H9 (cell line): ENCODE results near the gene VPS18. TPM values are rescaled to one million over a fixed set of nuclear protein-coding genes. Genes with fewer than 3 reads are reported as not detected.
A peak's percentile ranks its signal among the peaks of the same experiment; 100 is the strongest.

Experiments
- DNase-seq: peaks from one replicate; pipeline ENCODE4 v3.0.0-alpha.2; 2017
- H2AFZ ChIP-seq: one replicate; pipeline ENCODE4 v1.6.1; 2013; ENCODE audit warnings: mild to moderate bottlenecking, low read length, control low read depth, moderate library complexity
- H2AK5ac ChIP-seq: 2 replicates; pipeline ENCODE4 v1.6.1; 2013; ENCODE audit warnings: low read length, control low read depth, mixed read lengths; ENCODE audit not compliant: insufficient read length
- H2BK120ac ChIP-seq: one replicate; pipeline ENCODE4 v1.6.1; 2013; ENCODE audit warnings: low read depth, mild to moderate bottlenecking, low read length, control low read depth, inconsistent platforms; ENCODE audit not compliant: poor library complexity, severe bottlenecking
- H2BK12ac ChIP-seq: 2 replicates; pipeline ENCODE4 v1.6.1; 2013; ENCODE audit warnings: low read length, control low read depth, mixed read lengths, low read depth; ENCODE audit not compliant: insufficient read length
- H2BK15ac ChIP-seq: 2 replicates; pipeline ENCODE4 v1.6.1; 2013; ENCODE audit warnings: low read depth, low read length, control low read depth
- H2BK20ac ChIP-seq: one replicate; pipeline ENCODE4 v1.6.1; 2013; ENCODE audit warnings: low read depth, mild to moderate bottlenecking, low read length, control low read depth, inconsistent platforms; ENCODE audit not compliant: poor library complexity, severe bottlenecking
- H2BK5ac ChIP-seq: 2 replicates; pipeline ENCODE4 v1.6.1; 2013; ENCODE audit warnings: low read length, control low read depth, mixed read lengths; ENCODE audit not compliant: insufficient read length
- H3K14ac ChIP-seq: 2 replicates; pipeline ENCODE4 v1.6.1; 2013; ENCODE audit warnings: low read length, control low read depth; ENCODE audit not compliant: insufficient read depth
- H3K18ac ChIP-seq: 2 replicates; pipeline ENCODE4 v1.6.1; 2013; ENCODE audit warnings: low read depth, mild to moderate bottlenecking, mixed read lengths, low read length, control low read depth; ENCODE audit not compliant: insufficient read length
- H3K23ac ChIP-seq: 2 replicates; pipeline ENCODE4 v1.6.1; 2013; ENCODE audit warnings: low read length, control low read depth, mixed read lengths, low read depth; ENCODE audit not compliant: insufficient read length
- H3K23me2 ChIP-seq: 2 replicates; pipeline ENCODE4 v1.6.1; 2013; ENCODE audit warnings: low read depth, mild to moderate bottlenecking, mixed read lengths, low read length, control low read depth; ENCODE audit not compliant: insufficient read length, poor library complexity, severe bottlenecking
- H3K27ac ChIP-seq: 2 replicates; pipeline ENCODE4 v1.5.1; 2013; ENCODE audit warnings: low read length, control low read depth, mixed read lengths, low read depth; ENCODE audit not compliant: insufficient read length
- H3K27me3 ChIP-seq: 2 replicates; pipeline ENCODE4 v1.6.1; 2013; ENCODE audit warnings: low read length, control low read depth, inconsistent platforms; ENCODE audit not compliant: insufficient read depth
- H3K4ac ChIP-seq: 2 replicates; pipeline ENCODE4 v1.6.1; 2013; ENCODE audit warnings: low read depth, mild to moderate bottlenecking, control low read depth, inconsistent platforms, low read length, moderate library complexity
- H3K4me1 ChIP-seq: 2 replicates; pipeline ENCODE4 v1.6.1; 2013; ENCODE audit warnings: low read length, control low read depth, inconsistent platforms; ENCODE audit not compliant: insufficient read depth
- H3K4me2 ChIP-seq: 2 replicates; pipeline ENCODE4 v1.6.1; 2013; ENCODE audit warnings: low read length, control low read depth, mixed read lengths; ENCODE audit not compliant: insufficient read length, insufficient read depth
- H3K56ac ChIP-seq: 2 replicates; pipeline ENCODE4 v1.6.1; 2013; ENCODE audit warnings: low read depth, mild to moderate bottlenecking, mixed read lengths, low read length, control low read depth; ENCODE audit not compliant: insufficient read length
- H3K79me1 ChIP-seq: 2 replicates; pipeline ENCODE4 v1.6.1; 2013; ENCODE audit warnings: low read depth, mild to moderate bottlenecking, moderate library complexity, low read length, control low read depth, inconsistent platforms; ENCODE audit not compliant: insufficient read depth, poor library complexity, severe bottlenecking
- H3K79me2 ChIP-seq: 2 replicates; pipeline ENCODE4 v1.6.1; 2013; ENCODE audit warnings: low read length, control low read depth, inconsistent platforms; ENCODE audit not compliant: insufficient read depth
- H3K9ac ChIP-seq: 2 replicates; pipeline ENCODE4 v1.6.1; 2013; ENCODE audit warnings: low read length, control low read depth, mixed read lengths; ENCODE audit not compliant: insufficient read length; ENCODE audit errors: extremely low read depth
- H3K9me3 ChIP-seq: one replicate; pipeline ENCODE4 v1.6.1; 2013; ENCODE audit warnings: low read depth, low read length, inconsistent platforms; ENCODE audit not compliant: control insufficient read depth
- H3T11ph ChIP-seq: one replicate; pipeline ENCODE4 v1.6.1; 2013; ENCODE audit warnings: mild to moderate bottlenecking, low read length, control low read depth, inconsistent platforms
- H4K20me1 ChIP-seq: one replicate; pipeline ENCODE4 v1.6.1; 2013; ENCODE audit not compliant: control insufficient read depth, insufficient read length, insufficient read depth
- H4K5ac ChIP-seq: 2 replicates; pipeline ENCODE4 v1.6.1; 2013; ENCODE audit warnings: low read depth, mild to moderate bottlenecking, mixed read lengths, low read length, control low read depth; ENCODE audit not compliant: insufficient read length
- H4K8ac ChIP-seq: replicated peaks from 2 replicates; pipeline ENCODE4 v1.6.1; 2013; ENCODE audit warnings: low read length, control low read depth, mixed read lengths, low read depth; ENCODE audit not compliant: insufficient read length
- H4K91ac ChIP-seq: 2 replicates; pipeline ENCODE4 v1.6.1; 2013; ENCODE audit warnings: low read depth, mild to moderate bottlenecking, moderate library complexity, mixed read lengths, low read length, control low read depth; ENCODE audit not compliant: insufficient read length
- H3K27ac Mint-ChIP-seq, 3 experiments: 2 replicates in 2 of 3; 3 replicates in 1 of 3; pipeline ENCODE4 v1.8.0; 2020 to 2021; ENCODE audit warnings: mixed read lengths in 3 of 3, mild to moderate bottlenecking in 1 of 3, moderate library complexity in 1 of 3
- H3K27me3 Mint-ChIP-seq: 2 replicates; pipeline ENCODE4 v1.8.0; 2021; ENCODE audit warnings: low read depth, mild to moderate bottlenecking, moderate library complexity, mixed read lengths
- H3K36me3 Mint-ChIP-seq, 3 experiments: 2 replicates in 2 of 3; 3 replicates in 1 of 3; pipeline ENCODE4 v1.8.0; 2020 to 2021; ENCODE audit warnings: low read depth in 3 of 3, mixed read lengths in 3 of 3; ENCODE audit not compliant: insufficient read depth in 1 of 3
- H3K4me1 Mint-ChIP-seq, 2 experiments: 2 replicates each; pipeline ENCODE4 v1.8.0; 2020; ENCODE audit warnings: mixed read lengths in 2 of 2
- H3K4me3 Mint-ChIP-seq, 2 experiments: 2 replicates in 1 of 2; 3 replicates in 1 of 2; pipeline ENCODE4 v1.8.0; 2020 to 2021; ENCODE audit warnings: mild to moderate bottlenecking in 2 of 2, mixed read lengths in 2 of 2, moderate library complexity in 1 of 2
- H3K9me3 Mint-ChIP-seq, 2 experiments: 2 replicates in 1 of 2; 3 replicates in 1 of 2; pipeline ENCODE4 v1.8.0; 2020; ENCODE audit warnings: mild to moderate bottlenecking in 2 of 2, mixed read lengths in 2 of 2, moderate library complexity in 1 of 2
- WGBS: extraction: QIAGEN DNeasy Blood & Tissue Kit; methylation state at CpG from one replicate; pipeline ENCODE4 v1.1.7; 2013; ENCODE audit warnings: missing lambda C conversion rate, low lambda C conversion rate, mixed read lengths; ENCODE audit not compliant: insufficient read length; ENCODE audit errors: extremely low coverage; 5-methylcytosine and 5-hydroxymethylcytosine counted together
- total RNA-seq: library from RNA; stranded (reverse); gene quantifications from 2 replicates; pipeline ENCODE4 v1.2.1, GENCODE V29; 2021
- TF ChIP-seq, protein P1 (sequence below): fragments of 200-600 bp; sonication (generic); conservative IDR thresholded peaks from 3 replicates; pipeline ENCODE4 v1.8.0; 2021; ENCODE audit warnings: antibody characterized with exemption, mild to moderate bottlenecking

Gene VPS18
- total RNA-seq, 1 experiment from 2014 or later: 45.0 TPM

GRCh38 chr15:40927495-40927872 lies 33.2 kb downstream of the VPS18 start:
- Histone ChIP-seq H2AFZ (no peak overlapping the region), H3K4me1 (peaks cover 3% of the 10 kb centered on the region; the same call in 1 of the 2 replicates), H4K5ac (no peak overlapping the region), H2AK5ac (no peak overlapping the region), H3T11ph (no peak overlapping the region), H3K79me2 (no peaks in the 10 kb centered on the region), H3K23me2 (peaks cover 35% of the 10 kb centered on the region), H2BK120ac (no peak overlapping the region), H3K14ac (no peak overlapping the region), H4K91ac (no peak overlapping the region), H2BK12ac (no peak overlapping the region), H3K4ac (no peak overlapping the region), H3K23ac (no peak overlapping the region), H4K20me1 (no peaks in the 10 kb centered on the region), H2BK20ac (no peak overlapping the region), H3K27ac (no peak overlapping the region), H2BK5ac (no peak overlapping the region), H3K79me1 (no peaks in the 10 kb centered on the region), H3K18ac (no peak overlapping the region), H2BK15ac (no peak overlapping the region), H3K27me3 (peaks cover 70% of the 10 kb centered on the region), H4K8ac (no peak overlapping the region), H3K4me2 (peak overlapping the region; percentile 68), H3K9me3 (no peaks in the 10 kb centered on the region), H3K9ac (no peak overlapping the region), H3K56ac (no peak overlapping the region)
- Mint-ChIP-seq H3K27ac (no peak overlapping the region), H3K27me3 (peaks cover 100% of the 10 kb centered on the region), H3K9me3 (peaks cover 3% of the 10 kb centered on the region in 2 experiments; a peak in 4 of 5 replicates), H3K4me3 (peak overlapping the region; percentile 50 to 87), H3K36me3 (no peaks in the 10 kb centered on the region; a peak in 1 of 7 replicates), H3K4me1 (peaks cover 31 to 44% of the 10 kb centered on the region in 2 experiments)
- TF ChIP-seq, protein P1, sequence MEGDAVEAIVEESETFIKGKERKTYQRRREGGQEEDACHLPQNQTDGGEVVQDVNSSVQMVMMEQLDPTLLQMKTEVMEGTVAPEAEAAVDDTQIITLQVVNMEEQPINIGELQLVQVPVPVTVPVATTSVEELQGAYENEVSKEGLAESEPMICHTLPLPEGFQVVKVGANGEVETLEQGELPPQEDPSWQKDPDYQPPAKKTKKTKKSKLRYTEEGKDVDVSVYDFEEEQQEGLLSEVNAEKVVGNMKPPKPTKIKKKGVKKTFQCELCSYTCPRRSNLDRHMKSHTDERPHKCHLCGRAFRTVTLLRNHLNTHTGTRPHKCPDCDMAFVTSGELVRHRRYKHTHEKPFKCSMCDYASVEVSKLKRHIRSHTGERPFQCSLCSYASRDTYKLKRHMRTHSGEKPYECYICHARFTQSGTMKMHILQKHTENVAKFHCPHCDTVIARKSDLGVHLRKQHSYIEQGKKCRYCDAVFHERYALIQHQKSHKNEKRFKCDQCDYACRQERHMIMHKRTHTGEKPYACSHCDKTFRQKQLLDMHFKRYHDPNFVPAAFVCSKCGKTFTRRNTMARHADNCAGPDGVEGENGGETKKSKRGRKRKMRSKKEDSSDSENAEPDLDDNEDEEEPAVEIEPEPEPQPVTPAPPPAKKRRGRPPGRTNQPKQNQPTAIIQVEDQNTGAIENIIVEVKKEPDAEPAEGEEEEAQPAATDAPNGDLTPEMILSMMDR: no peak
- WGBS: no CpG with 5 or more reads among the region's 24 CpGs
- no peak for DNase-seq
